HEK293 (cell line): ENCODE measurements around the gene ZNF608.

Source experiments
- EGR2 ChIP-seq: fragments of 450-650 bp; formaldehyde crosslinking; IDR thresholded peaks from 2 replicates; pipeline ENCODE4 v1.5.1; 2016; ENCODE audit warnings: low read depth, missing biosample characterization, missing genetic modification characterization
- GLIS2 ChIP-seq: fragments of 450-650 bp; formaldehyde crosslinking; IDR thresholded peaks from 2 replicates; pipeline ENCODE4 v1.5.1; 2016; ENCODE audit warnings: missing biosample characterization, missing genetic modification characterization
- HOXC10 ChIP-seq: sonication (generic); formaldehyde crosslinking; IDR thresholded peaks from 2 replicates; pipeline ENCODE4 v1.8.1; 2023; ENCODE audit warnings: mild to moderate bottlenecking, missing genetic modification reagents
- HOXD13 ChIP-seq: sonication (generic); formaldehyde crosslinking; IDR thresholded peaks from 2 replicates; pipeline ENCODE4 v1.8.0; 2022; ENCODE audit warnings: missing genetic modification reagents, borderline replicate concordance
- IKZF3 ChIP-seq: fragments of 450-650 bp; IDR thresholded peaks from 2 replicates; pipeline ENCODE4 v1.5.0; 2018; ENCODE audit warnings: missing biosample characterization, mild to moderate bottlenecking, missing genetic modification characterization, moderate library complexity
- KLF1 ChIP-seq: fragments of 450-650 bp; formaldehyde crosslinking; IDR thresholded peaks from 2 replicates; pipeline ENCODE4 v1.5.1; 2016; ENCODE audit warnings: missing biosample characterization, missing genetic modification characterization
- PRDM1 ChIP-seq: fragments of 450-650 bp; formaldehyde crosslinking; IDR thresholded peaks from 2 replicates; pipeline ENCODE4; 2016; ENCODE audit warnings: missing biosample characterization, missing genetic modification characterization
- TCF7L2 ChIP-seq: IDR thresholded peaks from 2 replicates; pipeline ENCODE4 v1.6.1; 2011; ENCODE audit warnings: low read depth, mild to moderate bottlenecking, inconsistent platforms, low read length, moderate library complexity, borderline replicate concordance
- WT1 ChIP-seq: fragments of 450-650 bp; formaldehyde crosslinking; IDR thresholded peaks from 2 replicates; pipeline ENCODE4 v1.5.1; 2016; ENCODE audit warnings: missing biosample characterization, missing genetic modification characterization
- ZFP37 ChIP-seq: fragments of 450-650 bp; formaldehyde crosslinking; IDR thresholded peaks from 2 replicates; pipeline ENCODE4 v1.5.1; 2016; ENCODE audit warnings: missing biosample characterization, missing genetic modification characterization
- ZNF10 ChIP-seq: fragments of 450-650 bp; formaldehyde crosslinking; IDR thresholded peaks from 2 replicates; pipeline ENCODE4 v1.5.1; 2017; ENCODE audit warnings: missing biosample characterization, missing genetic modification characterization
- ZNF140 ChIP-seq: fragments of 450-650 bp; formaldehyde crosslinking; IDR thresholded peaks from 2 replicates; pipeline ENCODE4 v1.5.1; 2016; ENCODE audit warnings: missing biosample characterization, missing genetic modification characterization
- ZNF16 ChIP-seq: fragments of 450-650 bp; formaldehyde crosslinking; IDR thresholded peaks from 2 replicates; pipeline ENCODE4 v1.5.1; 2016; ENCODE audit warnings: low read depth, missing biosample characterization, missing genetic modification characterization
- ZNF19 ChIP-seq: fragments of 450-650 bp; formaldehyde crosslinking; IDR thresholded peaks from 2 replicates; pipeline ENCODE4; 2016; ENCODE audit warnings: missing biosample characterization, missing genetic modification characterization, low read depth
- ZNF2 ChIP-seq: fragments of 450-650 bp; formaldehyde crosslinking; IDR thresholded peaks from 2 replicates; pipeline ENCODE4 v1.5.1; 2016; ENCODE audit warnings: missing biosample characterization, missing genetic modification characterization
- ZNF211 ChIP-seq: fragments of 450-650 bp; formaldehyde crosslinking; IDR thresholded peaks from 2 replicates; pipeline ENCODE4 v1.5.1; 2016; ENCODE audit warnings: low read depth, missing biosample characterization, missing genetic modification characterization
- ZNF37A ChIP-seq: fragments of 450-650 bp; IDR thresholded peaks from 2 replicates; pipeline ENCODE4 v1.5.1; 2018; ENCODE audit warnings: missing biosample characterization, missing genetic modification characterization
- ZNF529 ChIP-seq: fragments of 450-650 bp; formaldehyde crosslinking; IDR thresholded peaks from 2 replicates; pipeline ENCODE4 v1.5.1; 2017; ENCODE audit warnings: missing genetic modification characterization, missing biosample characterization; ENCODE audit not compliant: insufficient replicate concordance
- ZNF660 ChIP-seq: fragments of 450-650 bp; IDR thresholded peaks from 2 replicates; pipeline ENCODE4 v1.5.1; 2018; ENCODE audit warnings: missing biosample characterization, mild to moderate bottlenecking, missing genetic modification characterization
- ZNF76 ChIP-seq: fragments of 450-650 bp; formaldehyde crosslinking; IDR thresholded peaks from 2 replicates; pipeline ENCODE4; 2016; ENCODE audit warnings: low read depth, missing biosample characterization, missing genetic modification characterization, borderline replicate concordance
- TF ChIP-seq, protein P1 (sequence below): fragments of 450-650 bp; formaldehyde crosslinking; IDR thresholded peaks from 2 replicates; pipeline ENCODE4 v1.5.1; 2016; ENCODE audit warnings: missing biosample characterization, missing genetic modification characterization
- TF ChIP-seq, protein P2 (sequence below): fragments of 450-650 bp; formaldehyde crosslinking; optimal IDR thresholded peaks from 2 replicates; pipeline ENCODE3; 2016; ENCODE audit warnings: missing biosample characterization, mild to moderate bottlenecking, missing genetic modification characterization
- TF ChIP-seq, protein P3 (sequence below): fragments of 450-650 bp; formaldehyde crosslinking; IDR thresholded peaks from 2 replicates; pipeline ENCODE4 v1.5.1; 2017; ENCODE audit warnings: missing biosample characterization, missing genetic modification characterization
- TF ChIP-seq, protein P4 (sequence below): fragments of 450-650 bp; formaldehyde crosslinking; IDR thresholded peaks from 2 replicates; pipeline ENCODE4 v1.5.1; 2016; ENCODE audit warnings: missing biosample characterization, missing genetic modification characterization
- TF ChIP-seq, protein P5 (sequence below): fragments of 450-650 bp; formaldehyde crosslinking; IDR thresholded peaks from 2 replicates; pipeline ENCODE4 v1.5.1; 2016; ENCODE audit warnings: missing biosample characterization, missing genetic modification characterization
- TF ChIP-seq, protein P6 (sequence below): fragments of 450-650 bp; formaldehyde crosslinking; IDR thresholded peaks from 2 replicates; pipeline ENCODE4 v1.5.1; 2016; ENCODE audit warnings: missing biosample characterization, missing genetic modification characterization, low read depth
- TF ChIP-seq, protein P7 (sequence below): fragments of 450-650 bp; formaldehyde crosslinking; IDR thresholded peaks from 2 replicates; pipeline ENCODE4 v1.5.1; 2016; ENCODE audit warnings: missing biosample characterization, missing genetic modification characterization

ZNF608 gene

DNA sequence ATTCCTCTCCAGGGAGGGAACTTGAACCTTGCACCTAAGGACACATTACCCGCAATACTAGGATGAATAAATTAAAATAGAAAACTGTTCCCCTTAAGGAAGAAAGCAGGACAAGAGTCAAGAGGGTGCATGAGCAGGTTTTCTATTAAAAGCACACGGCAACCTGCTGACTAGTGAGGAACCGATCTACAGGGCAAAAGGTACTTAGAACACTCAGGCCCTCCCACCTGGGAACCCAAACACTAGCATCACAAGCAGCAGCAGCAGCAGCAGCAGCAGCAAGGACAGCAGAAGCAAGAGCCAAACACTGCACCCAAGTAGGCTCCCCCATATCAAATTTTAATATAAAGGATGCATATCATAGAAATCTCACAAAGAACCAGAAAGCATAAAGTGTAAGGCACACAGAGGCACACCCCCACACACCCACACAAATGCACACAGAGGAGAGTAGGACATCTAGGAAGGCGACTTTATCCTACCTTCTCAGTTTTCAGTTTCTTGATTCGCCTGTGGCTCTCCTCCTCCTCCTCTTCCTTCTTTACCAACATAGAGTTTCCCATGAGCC lies 2.8 kb downstream of the ZNF608 start (continued):
- TF ChIP-seq, protein P1, sequence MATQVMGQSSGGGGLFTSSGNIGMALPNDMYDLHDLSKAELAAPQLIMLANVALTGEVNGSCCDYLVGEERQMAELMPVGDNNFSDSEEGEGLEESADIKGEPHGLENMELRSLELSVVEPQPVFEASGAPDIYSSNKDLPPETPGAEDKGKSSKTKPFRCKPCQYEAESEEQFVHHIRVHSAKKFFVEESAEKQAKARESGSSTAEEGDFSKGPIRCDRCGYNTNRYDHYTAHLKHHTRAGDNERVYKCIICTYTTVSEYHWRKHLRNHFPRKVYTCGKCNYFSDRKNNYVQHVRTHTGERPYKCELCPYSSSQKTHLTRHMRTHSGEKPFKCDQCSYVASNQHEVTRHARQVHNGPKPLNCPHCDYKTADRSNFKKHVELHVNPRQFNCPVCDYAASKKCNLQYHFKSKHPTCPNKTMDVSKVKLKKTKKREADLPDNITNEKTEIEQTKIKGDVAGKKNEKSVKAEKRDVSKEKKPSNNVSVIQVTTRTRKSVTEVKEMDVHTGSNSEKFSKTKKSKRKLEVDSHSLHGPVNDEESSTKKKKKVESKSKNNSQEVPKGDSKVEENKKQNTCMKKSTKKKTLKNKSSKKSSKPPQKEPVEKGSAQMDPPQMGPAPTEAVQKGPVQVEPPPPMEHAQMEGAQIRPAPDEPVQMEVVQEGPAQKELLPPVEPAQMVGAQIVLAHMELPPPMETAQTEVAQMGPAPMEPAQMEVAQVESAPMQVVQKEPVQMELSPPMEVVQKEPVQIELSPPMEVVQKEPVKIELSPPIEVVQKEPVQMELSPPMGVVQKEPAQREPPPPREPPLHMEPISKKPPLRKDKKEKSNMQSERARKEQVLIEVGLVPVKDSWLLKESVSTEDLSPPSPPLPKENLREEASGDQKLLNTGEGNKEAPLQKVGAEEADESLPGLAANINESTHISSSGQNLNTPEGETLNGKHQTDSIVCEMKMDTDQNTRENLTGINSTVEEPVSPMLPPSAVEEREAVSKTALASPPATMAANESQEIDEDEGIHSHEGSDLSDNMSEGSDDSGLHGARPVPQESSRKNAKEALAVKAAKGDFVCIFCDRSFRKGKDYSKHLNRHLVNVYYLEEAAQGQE (tag by site-specific recombination): no peak
- TF ChIP-seq PRDM1 (tag by site-specific recombination) (peak; percentile 60), ZNF140 (tag by site-specific recombination) (no peak), HOXC10 (CRISPR knock-in tag) (no peak), ZFP37 (no peak), ZNF211 (tag by site-specific recombination) (no peak), ZNF37A (tag by site-specific recombination) (no peak), ZNF529 (tag by site-specific recombination) (no peak), ZNF16 (tag by site-specific recombination) (no peak), GLIS2 (tag by site-specific recombination) (no peak), EGR2 (tag by site-specific recombination) (peak; percentile 88), KLF1 (tag by site-specific recombination) (peak; percentile 15; the same call in 1 of the 2 replicates), ZNF660 (tag by site-specific recombination) (no peak), ZNF19 (tag by site-specific recombination) (no peak), ZNF76 (tag by site-specific recombination) (no peak), ZNF10 (tag by site-specific recombination) (no peak), TCF7L2 (no peak), HOXD13 (CRISPR knock-in tag) (no peak), IKZF3 (tag by site-specific recombination) (peak; percentile 45; the same call in 1 of the 2 replicates), ZNF2 (tag by site-specific recombination) (no peak), WT1 (tag by site-specific recombination) (no peak; the same call in 1 of the 2 replicates)
- TF ChIP-seq, protein P2, sequence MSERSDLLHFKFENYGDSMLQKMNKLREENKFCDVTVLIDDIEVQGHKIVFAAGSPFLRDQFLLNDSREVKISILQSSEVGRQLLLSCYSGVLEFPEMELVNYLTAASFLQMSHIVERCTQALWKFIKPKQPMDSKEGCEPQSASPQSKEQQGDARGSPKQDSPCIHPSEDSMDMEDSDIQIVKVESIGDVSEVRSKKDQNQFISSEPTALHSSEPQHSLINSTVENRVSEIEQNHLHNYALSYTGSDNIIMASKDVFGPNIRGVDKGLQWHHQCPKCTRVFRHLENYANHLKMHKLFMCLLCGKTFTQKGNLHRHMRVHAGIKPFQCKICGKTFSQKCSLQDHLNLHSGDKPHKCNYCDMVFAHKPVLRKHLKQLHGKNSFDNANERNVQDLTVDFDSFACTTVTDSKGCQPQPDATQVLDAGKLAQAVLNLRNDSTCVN: no peak
- TF ChIP-seq, protein P3, sequence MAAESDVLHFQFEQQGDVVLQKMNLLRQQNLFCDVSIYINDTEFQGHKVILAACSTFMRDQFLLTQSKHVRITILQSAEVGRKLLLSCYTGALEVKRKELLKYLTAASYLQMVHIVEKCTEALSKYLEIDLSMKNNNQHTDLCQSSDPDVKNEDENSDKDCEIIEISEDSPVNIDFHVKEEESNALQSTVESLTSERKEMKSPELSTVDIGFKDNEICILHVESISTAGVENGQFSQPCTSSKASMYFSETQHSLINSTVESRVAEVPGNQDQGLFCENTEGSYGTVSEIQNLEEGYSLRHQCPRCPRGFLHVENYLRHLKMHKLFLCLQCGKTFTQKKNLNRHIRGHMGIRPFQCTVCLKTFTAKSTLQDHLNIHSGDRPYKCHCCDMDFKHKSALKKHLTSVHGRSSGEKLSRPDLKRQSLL (tag by site-specific recombination): no peak
- TF ChIP-seq, protein P4, sequence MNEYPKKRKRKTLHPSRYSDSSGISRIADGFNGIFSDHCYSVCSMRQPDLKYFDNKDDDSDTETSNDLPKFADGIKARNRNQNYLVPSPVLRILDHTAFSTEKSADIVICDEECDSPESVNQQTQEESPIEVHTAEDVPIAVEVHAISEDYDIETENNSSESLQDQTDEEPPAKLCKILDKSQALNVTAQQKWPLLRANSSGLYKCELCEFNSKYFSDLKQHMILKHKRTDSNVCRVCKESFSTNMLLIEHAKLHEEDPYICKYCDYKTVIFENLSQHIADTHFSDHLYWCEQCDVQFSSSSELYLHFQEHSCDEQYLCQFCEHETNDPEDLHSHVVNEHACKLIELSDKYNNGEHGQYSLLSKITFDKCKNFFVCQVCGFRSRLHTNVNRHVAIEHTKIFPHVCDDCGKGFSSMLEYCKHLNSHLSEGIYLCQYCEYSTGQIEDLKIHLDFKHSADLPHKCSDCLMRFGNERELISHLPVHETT (tag by site-specific recombination): no peak
- TF ChIP-seq, protein P5, sequence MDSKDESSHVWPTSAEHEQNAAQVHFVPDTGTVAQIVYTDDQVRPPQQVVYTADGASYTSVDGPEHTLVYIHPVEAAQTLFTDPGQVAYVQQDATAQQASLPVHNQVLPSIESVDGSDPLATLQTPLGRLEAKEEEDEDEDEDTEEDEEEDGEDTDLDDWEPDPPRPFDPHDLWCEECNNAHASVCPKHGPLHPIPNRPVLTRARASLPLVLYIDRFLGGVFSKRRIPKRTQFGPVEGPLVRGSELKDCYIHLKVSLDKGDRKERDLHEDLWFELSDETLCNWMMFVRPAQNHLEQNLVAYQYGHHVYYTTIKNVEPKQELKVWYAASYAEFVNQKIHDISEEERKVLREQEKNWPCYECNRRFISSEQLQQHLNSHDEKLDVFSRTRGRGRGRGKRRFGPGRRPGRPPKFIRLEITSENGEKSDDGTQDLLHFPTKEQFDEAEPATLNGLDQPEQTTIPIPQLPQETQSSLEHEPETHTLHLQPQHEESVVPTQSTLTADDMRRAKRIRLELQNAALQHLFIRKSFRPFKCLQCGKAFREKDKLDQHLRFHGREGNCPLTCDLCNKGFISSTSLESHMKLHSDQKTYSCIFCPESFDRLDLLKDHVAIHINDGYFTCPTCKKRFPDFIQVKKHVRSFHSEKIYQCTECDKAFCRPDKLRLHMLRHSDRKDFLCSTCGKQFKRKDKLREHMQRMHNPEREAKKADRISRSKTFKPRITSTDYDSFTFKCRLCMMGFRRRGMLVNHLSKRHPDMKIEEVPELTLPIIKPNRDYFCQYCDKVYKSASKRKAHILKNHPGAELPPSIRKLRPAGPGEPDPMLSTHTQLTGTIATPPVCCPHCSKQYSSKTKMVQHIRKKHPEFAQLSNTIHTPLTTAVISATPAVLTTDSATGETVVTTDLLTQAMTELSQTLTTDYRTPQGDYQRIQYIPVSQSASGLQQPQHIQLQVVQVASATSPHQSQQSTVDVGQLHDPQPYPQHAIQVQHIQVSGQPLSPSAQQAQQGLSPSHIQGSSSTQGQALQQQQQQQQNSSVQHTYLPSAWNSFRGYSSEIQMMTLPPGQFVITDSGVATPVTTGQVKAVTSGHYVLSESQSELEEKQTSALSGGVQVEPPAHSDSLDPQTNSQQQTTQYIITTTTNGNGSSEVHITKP (tag by site-specific recombination): peak; percentile 35; the same call in 1 of the 2 replicates
- TF ChIP-seq, protein P6, sequence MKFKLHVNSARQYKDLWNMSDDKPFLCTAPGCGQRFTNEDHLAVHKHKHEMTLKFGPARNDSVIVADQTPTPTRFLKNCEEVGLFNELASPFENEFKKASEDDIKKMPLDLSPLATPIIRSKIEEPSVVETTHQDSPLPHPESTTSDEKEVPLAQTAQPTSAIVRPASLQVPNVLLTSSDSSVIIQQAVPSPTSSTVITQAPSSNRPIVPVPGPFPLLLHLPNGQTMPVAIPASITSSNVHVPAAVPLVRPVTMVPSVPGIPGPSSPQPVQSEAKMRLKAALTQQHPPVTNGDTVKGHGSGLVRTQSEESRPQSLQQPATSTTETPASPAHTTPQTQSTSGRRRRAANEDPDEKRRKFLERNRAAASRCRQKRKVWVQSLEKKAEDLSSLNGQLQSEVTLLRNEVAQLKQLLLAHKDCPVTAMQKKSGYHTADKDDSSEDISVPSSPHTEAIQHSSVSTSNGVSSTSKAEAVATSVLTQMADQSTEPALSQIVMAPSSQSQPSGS (tag by site-specific recombination): no peak
- TF ChIP-seq, protein P7, sequence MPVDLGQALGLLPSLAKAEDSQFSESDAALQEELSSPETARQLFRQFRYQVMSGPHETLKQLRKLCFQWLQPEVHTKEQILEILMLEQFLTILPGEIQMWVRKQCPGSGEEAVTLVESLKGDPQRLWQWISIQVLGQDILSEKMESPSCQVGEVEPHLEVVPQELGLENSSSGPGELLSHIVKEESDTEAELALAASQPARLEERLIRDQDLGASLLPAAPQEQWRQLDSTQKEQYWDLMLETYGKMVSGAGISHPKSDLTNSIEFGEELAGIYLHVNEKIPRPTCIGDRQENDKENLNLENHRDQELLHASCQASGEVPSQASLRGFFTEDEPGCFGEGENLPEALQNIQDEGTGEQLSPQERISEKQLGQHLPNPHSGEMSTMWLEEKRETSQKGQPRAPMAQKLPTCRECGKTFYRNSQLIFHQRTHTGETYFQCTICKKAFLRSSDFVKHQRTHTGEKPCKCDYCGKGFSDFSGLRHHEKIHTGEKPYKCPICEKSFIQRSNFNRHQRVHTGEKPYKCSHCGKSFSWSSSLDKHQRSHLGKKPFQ (tag by site-specific recombination): no peak
